Measurements from ENCODE around the gene PRR35. TPM values are rescaled to one million over a fixed set of nuclear protein-coding genes. Genes with fewer than 3 reads are reported as not detected.

The PRR35 gene
- polyA plus RNA-seq, 1 donor from 2014 or later: not detected

GRCh38 chr16:591892-592517, 31.8 kb downstream of the PRR35 start:
- Histone ChIP-seq H3F3A (ENCODE audit: insufficient read depth, low read length, poor library complexity, severe bottlenecking) (no peaks in the 10 kb centered on the region), H3K79me2 (replicated peaks; ENCODE audit: insufficient read depth, low read length) (peaks cover 29% of the 10 kb centered on the region), H3K4me3 (ENCODE audit: low read length) (peak overlapping the region; percentile 25)

More at GRCh38 chr16:591892-592517, 31.8 kb downstream of the PRR35 start:
- Histone ChIP-seq H3K36me3 (ENCODE audit: insufficient read depth, low read length) (no peaks in the 10 kb centered on the region), H2AFZ (ENCODE audit: low read depth, low read length) (no peak overlapping the region), H3K27me3 (ENCODE audit: insufficient read depth, low read depth, low read length) (no peaks in the 10 kb centered on the region), H3K4me2 (ENCODE audit: low read length) (no peak overlapping the region), H4K20me1 (ENCODE audit: insufficient read depth) (peaks cover 4% of the 10 kb centered on the region), H3K9ac (ENCODE audit: low read length) (no peak overlapping the region), H3K9me2 (ENCODE audit: insufficient read depth, low read length) (no peaks in the 10 kb centered on the region), H3K27ac (ENCODE audit: low read length) (no peak overlapping the region), H3K9me3 (ENCODE audit: low read length) (no peaks in the 10 kb centered on the region)
- TF ChIP-seq EP300 (conservative IDR thresholded peaks at IDR 0.05; ENCODE audit: poor library complexity, severe bottlenecking) (no peak), TAF1 (IDR thresholded peaks at IDR 0.05; ENCODE audit: low read depth) (no peak), POLR2AphosphoS5 (IDR thresholded peaks at IDR 0.05) (no peak), REST (IDR thresholded peaks at IDR 0.05; ENCODE audit: borderline replicate concordance) (no peak), EZH2 (IDR thresholded peaks at IDR 0.05; ENCODE audit: borderline replicate concordance, insufficient read depth, low read length, poor library complexity, severe bottlenecking) (no peak), MXI1 (conservative IDR thresholded peaks at IDR 0.05; ENCODE audit: poor library complexity, severe bottlenecking) (no peak), CTCF (IDR thresholded peaks at IDR 0.05; ENCODE audit: poor library complexity, severe bottlenecking) (no peak), RAD21 (conservative IDR thresholded peaks at IDR 0.05) (no peak)
